ENCODE measurements around the gene DSC1.

DSC1 gene

GRCh38 chr18:31156821-31157763 is 5.6 kb downstream of the DSC1 start:
- in situ Hi-C loops (cut with MboI; ENCODE audit: low pct_unique_long_range_greater_than_20kb, low sequenced_read_pairs, unreplicated experiment) = no loop called here
- DNase-seq (ENCODE audit: low spot score) = no peak
- TF ChIP-seq CTCF (IDR thresholded peaks at IDR 0.05; ENCODE audit: extremely low read depth, insufficient read depth, missing control alignments) = no peak

DNA sequence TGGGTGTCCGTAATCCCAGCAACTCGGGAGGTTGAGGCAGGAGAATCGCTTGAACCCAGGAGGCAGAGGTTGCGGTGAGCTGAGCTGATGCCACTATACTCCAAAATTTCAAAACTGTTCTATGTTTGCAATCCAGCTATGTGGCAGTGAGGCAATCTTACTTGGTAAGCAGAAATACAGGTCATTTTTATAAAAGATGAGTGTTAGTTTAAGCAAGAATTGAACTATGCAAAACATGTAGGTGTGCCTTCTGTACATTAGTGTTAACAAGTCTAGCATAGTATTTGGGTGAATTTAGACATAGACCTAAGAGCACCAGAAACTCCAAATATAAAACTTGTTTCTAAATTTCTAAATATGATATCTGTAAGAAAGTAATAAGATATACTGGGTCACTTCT is 7.2 kb downstream of the DSC1 start:
- in situ Hi-C loops (cut with MboI; ENCODE audit: low pct_unique_long_range_greater_than_20kb, low sequenced_read_pairs, unreplicated experiment) = no loop called here
- TF ChIP-seq CTCF (IDR thresholded peaks at IDR 0.05; ENCODE audit: extremely low read depth, insufficient read depth, missing control alignments) = no peak
- no peak for DNase-seq (ENCODE audit: low spot score)

DNA sequence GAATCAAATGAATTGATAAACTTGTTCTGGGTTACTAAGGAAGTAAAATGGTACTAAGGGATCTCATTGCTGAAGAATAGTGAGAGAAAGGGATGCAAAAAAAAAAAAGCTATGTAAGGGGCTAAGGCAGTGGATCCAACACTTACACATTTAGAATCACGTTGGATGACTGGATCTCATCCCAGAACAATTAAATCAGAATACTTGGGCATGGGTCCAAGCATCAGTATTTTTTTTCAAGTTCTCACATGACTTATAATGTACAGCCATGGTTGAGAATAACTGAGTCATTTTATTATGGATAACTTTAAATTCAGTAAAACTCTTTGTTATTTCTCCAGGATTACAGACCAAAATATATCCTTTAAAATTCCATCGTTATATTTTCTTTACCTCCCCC is 8.5 kb downstream of the DSC1 start:
- in situ Hi-C loops (cut with MboI; ENCODE audit: low pct_unique_long_range_greater_than_20kb, low sequenced_read_pairs, unreplicated experiment) = no loop called here

GRCh38 chr18:31149351-31149750 is 13.3 kb downstream of the DSC1 start:
- in situ Hi-C loops (cut with MboI; ENCODE audit: low pct_unique_long_range_greater_than_20kb, low sequenced_read_pairs, unreplicated experiment) = no loop called here
- no peak for DNase-seq (ENCODE audit: low spot score)
- no peak for TF ChIP-seq CTCF (IDR thresholded peaks at IDR 0.05; ENCODE audit: extremely low read depth, insufficient read depth, missing control alignments)

More for the DNA sequence above, 8.5 kb downstream of the DSC1 start:
- no peak for TF ChIP-seq CTCF (IDR thresholded peaks at IDR 0.05; ENCODE audit: extremely low read depth, insufficient read depth, missing control alignments)
- DNase-seq (ENCODE audit: low spot score) = no peak

GRCh38 chr18:31148600-31148999 is 14.1 kb downstream of the DSC1 start:
- in situ Hi-C loops (cut with MboI; ENCODE audit: low pct_unique_long_range_greater_than_20kb, low sequenced_read_pairs, unreplicated experiment) = no loop called here
- DNase-seq (ENCODE audit: low spot score) = no peak
- no peak for TF ChIP-seq CTCF (IDR thresholded peaks at IDR 0.05; ENCODE audit: extremely low read depth, insufficient read depth, missing control alignments)

DNA sequence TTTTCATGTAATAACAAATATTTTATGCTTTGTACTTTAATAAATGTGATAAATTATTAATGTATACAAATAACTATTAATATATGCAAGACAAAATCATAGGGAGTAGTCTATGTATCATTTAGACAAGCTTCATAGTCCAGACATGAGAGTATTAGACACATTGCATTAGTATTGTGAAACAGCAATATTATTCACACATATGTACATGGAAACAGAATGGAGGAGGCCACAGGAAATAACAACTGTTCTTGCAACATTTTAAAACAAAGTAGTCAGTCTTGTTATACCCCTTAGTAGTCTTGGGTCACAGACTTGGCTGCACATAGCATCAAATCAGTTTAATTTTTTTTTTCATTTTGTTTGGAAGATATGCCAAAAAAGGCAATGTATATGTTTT is 15.8 kb downstream of the DSC1 start:
- TF ChIP-seq CTCF (IDR thresholded peaks at IDR 0.05; ENCODE audit: extremely low read depth, insufficient read depth, missing control alignments) = no peak
- no peak for DNase-seq (ENCODE audit: low spot score)
- in situ Hi-C loops (cut with MboI; ENCODE audit: low pct_unique_long_range_greater_than_20kb, low sequenced_read_pairs, unreplicated experiment) = no loop called here
